Measurements from ENCODE around the gene MROH8.

The MROH8 gene

DNA sequence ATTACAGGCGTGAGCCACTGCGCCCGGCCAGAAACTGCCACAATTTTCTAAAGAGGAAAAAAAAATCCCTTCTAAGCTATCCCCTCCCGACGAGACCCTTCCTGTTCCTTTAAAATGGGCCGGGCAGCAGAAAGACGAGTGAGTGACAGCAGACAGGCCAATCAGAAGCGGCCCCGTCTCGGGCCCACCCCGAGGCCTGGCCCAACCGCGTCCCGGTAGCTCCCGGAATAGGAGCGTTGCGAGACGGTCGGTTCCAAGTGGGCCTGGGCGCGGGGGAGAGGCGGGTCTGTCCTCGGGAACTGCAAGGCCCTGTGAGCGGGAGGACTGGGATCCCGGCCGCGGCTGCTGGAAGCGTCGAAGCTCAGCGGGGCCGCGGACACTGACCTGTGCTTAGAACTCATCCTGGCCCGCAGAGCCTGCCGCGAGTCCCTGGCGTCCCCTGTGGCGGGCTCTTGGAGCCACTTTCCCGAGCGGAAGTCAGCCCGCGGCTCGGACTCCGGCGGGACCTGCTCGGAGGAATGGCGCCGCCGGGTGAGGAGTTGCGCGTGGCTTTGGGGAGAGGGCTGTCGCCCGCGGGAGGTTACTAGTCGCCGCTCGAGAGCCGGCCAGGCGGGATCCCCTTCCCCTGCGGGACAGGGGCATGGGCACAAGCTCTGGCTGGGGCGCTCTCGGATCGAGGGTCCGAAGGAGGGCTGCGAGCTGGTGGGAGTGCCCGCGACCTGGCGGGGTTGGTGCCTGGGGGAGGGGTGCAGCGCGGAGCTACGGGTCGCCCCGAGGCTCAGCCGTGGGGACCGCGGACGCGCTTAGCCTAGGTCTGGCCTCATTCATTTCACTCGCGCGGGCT is at the start of gene MROH8, which contains the start of gene RPN2:
Gene MROH8 (minus strand): TSS at position 710 of the 844 bp plus-strand sequence.
Gene RPN2 (plus strand): TSS at position 492 of the 844 bp plus-strand sequence. CDS start 27 bp downstream, at position 519.
- peak; percentile 94 for DNase-seq (ENCODE audit: low read depth)

DNA sequence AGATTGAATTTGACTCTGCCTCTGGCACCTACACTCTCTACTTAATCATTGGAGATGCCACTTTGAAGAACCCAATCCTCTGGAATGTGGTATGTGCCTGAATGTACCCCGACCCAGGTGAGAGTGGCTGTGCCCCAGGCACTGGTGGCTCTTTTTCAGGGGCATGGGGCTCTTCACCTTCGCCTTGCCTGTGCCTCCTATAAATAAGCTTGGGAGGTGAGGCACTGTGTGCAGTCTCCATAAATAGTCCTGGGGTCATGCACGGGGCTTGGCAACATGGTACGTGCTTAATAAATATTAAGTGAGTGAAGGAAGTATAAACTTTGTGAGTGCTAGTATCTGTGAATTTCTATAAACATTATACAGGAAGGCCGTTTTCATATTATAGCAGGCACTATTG is 49.3 kb upstream of the MROH8 start:
- no peak for DNase-seq (ENCODE audit: low read depth)

DNA sequence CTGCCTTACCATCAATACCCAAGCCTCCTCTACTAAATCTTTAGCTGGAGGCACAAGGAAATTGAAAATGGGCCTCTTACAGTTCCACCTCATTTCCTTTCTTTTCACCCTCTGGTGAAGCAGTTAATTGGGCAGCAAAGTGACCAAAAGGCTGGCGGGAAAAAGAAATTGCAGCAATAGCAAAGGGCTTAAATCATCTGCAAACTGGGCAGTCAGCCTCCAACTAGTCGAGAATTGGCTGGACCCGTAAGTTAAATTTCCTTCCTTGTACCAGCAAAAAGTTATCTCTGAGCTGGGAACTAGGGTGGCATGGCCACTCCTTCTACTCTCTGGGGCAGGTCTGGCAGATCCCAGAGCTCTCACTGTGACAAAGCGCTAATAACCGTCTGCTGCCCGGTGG is 48.7 kb upstream of the MROH8 start:
- DNase-seq (ENCODE audit: low read depth): no peak

DNA sequence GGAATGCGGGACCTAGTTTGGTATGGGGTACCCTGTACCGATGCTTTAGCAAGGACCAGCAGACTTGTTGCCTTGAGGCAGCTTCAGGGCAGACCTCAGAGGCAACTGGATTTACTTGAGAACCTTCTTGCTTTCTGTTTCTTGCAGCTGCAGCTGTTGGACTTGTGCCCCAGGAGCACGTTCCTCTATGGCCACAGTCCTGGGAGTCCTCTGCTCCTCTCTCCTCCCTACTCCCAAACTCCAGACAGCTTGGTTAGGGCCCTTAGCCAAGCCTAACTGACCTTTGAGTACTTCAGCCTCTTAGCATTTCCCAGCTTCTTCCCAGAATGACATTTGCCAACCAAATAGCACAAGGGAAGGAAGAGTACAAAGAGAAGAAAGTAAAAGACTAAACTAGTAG is 47.5 kb upstream of the MROH8 start:
- no peak for DNase-seq (ENCODE audit: low read depth)

DNA sequence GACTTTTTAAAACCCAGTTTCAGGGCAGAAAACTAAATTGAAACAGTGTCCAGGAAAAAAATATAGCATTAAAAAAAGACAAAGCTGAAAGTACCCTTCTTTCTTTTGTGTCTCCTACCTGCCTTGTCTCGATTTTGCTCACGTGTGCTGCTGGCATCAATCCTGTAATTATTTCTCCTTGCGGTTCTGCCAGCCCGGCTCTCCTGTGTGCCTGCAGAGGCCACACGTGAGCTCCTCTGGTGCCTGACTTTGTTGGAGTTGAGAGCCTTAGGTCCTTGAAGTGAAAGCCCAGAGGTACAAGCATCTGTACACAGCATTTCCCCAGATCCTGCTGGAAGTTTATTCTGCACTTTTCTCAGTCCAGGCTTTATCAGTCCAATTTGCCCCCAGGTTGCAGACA is 45.8 kb upstream of the MROH8 start:
- DNase-seq (ENCODE audit: low read depth): no peak

DNA sequence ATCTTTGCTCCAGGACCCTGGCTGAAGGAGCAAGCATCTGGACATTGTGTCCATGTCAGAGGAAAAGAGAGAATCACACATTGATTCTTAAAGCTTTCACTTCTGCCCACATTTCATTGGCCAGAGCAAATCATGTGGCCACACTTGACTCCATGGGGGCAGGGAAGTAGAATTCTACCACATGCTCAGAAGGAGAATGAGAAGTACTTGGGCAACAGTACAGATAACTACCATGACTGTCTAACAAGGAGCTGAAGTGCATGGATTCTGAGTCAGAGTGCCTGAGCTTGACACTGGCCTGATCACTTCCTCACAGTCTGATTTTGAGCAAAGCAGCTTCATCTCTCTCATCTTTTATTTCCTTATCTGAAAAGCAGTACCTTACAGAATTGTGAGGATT is 43.7 kb upstream of the MROH8 start:
- no peak for DNase-seq (ENCODE audit: low read depth)

DNA sequence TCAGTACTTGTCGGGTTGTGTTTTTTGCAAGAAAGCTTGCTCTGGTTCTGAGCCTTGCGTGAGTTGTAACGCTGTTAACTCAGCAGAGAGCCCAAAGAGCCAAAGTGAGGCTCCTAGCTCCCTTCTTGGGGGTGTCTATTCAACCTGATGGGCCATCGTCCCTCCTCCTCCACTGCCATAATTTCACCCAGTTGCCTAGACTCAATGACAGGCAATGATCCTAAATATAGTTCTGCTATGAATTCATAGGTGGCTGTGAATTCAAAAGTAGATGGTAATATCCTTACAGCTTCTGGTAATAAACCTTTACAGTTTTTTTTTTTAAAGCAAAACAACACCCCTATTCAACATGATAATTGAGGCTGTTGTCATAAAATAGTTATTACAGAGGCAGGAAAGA is 42.7 kb upstream of the MROH8 start:
- DNase-seq (ENCODE audit: low read depth): no peak

DNA sequence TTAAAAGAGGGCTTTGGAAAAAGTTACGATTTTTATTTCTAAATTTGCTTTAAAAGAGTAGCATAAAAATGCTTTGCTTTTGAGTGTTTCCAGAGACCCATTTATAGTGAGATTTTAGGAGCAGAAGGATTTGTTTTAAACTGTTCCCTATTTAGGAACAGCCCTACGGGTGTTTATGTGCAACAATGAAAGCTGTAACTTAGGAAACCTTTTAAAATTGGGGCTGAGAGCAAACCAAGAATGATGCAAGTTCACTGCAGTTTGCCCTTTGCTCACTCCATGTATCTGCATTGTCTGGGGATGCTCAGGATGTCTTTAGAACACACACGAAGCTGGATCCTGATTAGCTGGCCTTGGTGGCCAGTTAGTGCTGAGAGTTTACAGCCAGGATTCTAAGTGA is 41.4 kb upstream of the MROH8 start:
- DNase-seq (ENCODE audit: low read depth): no peak

DNA sequence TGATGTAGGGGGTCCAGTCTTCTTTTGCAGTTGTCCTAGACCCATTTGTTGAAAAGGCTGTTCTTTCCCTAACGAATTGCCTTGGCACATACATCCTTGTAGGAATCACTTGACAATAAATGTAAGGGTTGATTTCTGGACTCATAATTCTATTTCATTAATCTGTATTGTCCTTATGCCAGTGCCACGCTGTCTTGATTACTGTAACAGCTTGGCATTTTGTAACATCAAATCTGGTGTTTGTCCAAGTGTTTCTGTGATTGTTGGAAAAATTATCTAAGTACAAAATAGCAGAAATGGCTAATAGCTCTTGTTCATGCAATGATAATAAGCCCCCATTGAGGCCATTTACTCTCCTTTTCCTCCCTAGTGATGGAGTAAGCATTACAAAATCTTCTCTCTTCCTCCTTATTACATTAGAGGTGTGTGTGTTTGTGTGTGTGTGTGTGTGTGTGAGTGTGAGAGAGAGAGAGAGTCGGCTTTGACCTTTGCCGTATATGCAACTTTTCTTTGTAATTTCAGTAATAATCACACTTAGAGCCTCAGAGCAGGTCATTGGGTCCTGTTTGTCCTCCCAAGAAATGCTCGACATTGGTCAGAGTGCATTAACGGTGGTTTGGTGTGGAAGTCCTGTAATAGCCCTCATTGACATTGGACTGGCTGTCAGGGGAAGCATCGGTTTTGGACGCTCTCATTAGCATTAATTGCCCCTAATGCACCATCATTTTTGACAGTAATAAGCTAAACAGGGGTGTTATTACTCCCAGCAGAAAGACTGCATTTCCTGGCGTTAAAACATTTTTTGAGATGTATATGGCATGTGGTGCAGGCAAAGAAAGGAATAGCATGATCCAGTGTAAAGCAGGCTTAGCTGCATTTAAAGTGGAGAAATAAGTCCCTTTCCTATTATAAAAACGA is 40.7 kb upstream of the MROH8 start:
- DNase-seq (ENCODE audit: low read depth): no peak

DNA sequence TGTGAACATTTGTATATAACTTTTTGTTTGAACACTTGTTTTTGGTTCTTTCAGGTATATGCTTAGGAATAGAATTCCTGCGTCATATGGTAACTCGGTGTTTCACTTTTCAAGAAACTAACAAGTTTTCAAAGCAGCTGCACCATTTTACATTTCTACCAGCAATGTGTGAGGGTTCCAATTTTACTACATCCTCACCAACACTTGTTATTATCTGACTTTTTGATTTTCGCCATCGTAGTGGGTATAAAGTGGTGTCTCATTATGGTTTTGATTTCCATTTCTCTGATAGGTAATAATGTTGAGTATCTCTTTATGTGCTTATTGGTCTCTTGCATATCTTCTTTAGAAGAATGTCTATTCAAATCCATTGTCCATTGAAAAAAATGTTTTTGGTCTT is 39.6 kb upstream of the MROH8 start:
- DNase-seq (ENCODE audit: low read depth): no peak

DNA sequence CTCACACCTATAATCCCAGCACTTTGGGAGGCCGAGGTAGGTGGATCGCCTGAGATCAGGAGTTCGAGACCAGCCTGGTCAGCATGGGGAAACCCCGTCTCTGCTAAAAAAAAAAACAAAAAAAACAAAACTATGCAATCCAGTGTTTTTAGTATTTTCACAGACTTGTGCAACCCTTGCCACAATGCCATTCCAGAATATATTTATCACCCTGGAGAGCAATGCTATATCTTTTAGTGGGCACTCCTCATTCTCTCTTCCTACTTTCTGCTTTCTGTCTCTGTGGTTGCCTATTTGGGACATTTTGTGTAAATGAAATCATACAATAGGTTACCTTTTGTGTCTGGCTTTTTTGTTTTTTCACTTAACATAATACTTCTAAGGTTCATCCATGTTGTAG is 39.1 kb upstream of the MROH8 start:
- no peak for DNase-seq (ENCODE audit: low read depth)

DNA sequence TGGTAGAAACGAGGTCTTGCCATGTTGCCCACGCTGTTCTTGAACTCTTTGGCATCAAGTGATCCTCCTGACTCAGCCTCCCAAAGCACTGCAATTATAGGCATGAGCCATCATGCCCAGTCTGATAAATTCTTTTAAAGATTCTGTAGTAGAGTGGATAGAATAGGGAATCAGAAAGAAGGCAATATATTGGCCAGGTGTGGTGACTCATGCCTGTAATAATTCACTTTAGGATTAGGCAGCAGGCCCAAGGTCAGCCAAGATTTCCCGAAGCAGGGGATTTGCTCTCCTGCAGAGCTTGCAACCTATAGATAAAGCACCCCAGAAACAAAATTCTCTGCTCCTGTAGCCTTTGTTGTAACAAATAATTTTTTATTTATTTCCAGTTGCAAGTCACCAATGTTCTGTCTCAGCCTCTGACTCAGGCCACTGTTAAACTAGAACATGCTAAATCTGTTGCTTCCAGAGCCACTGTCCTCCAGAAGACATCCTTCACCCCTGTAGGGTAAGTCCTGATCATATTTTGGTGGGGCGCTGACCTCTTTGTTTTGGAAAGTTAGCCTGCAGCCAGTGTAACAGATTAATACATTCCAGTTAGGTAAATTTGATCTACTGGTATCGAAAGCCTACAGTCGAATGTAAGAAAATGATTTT is 30.4 kb upstream of the MROH8 start:
- no peak for DNase-seq (ENCODE audit: low read depth)

DNA sequence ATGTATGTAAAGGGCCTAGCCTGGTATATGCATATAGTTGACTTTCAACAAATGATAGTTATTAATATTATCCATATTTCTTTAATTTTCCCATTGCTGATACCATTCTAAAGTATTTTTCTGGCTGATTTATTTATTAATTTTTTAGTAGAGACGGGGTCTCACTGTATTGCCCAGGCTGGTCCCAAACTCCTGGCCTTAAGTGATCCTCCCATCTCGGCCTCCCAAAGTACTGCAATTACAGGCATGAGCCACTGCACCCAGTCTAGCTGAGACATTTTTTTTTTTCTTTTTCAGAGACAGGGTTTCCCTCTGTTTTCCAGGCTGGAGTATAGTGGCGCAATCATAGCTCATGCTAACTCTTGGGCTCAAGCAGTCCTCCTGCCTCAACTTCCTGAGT is 29.8 kb upstream of the MROH8 start:
- no peak for DNase-seq (ENCODE audit: low read depth)

DNA sequence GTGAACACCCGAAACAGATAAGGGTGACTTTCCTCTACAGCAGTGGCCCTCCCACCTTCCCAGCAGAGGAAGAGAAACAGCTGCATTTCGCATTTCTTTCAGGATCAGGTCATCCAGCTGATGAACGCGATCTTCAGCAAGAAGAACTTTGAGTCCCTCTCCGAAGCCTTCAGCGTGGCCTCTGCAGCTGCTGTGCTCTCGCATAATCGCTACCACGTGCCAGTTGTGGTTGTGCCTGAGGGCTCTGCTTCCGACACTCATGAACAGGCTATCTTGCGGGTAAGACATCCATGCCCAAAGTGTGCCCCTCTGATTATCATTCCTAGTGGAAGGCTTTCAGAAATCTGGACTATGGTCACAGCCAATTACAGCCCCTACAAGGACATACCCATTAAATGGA is 27.8 kb upstream of the MROH8 start:
- no peak for DNase-seq (ENCODE audit: low read depth)

DNA sequence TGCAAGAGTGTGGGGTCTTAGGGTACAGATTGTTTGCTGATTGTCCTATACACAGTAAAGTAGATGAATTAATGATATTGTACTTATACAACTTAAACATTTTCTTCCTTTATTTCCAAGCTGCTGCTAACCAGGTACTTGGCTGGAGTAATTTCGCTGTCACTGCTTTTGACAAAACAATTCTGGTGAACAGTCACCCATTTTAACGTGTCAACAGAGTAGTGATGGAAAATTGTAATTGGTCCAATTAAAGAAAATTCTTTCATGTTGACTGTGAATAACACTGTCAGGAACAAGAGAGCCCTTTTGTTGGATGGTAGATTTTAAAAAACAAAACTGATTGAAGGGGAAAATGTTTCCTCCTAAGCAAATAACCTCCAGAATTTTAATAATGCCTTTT is 26.4 kb upstream of the MROH8 start:
- no peak for DNase-seq (ENCODE audit: low read depth)

DNA sequence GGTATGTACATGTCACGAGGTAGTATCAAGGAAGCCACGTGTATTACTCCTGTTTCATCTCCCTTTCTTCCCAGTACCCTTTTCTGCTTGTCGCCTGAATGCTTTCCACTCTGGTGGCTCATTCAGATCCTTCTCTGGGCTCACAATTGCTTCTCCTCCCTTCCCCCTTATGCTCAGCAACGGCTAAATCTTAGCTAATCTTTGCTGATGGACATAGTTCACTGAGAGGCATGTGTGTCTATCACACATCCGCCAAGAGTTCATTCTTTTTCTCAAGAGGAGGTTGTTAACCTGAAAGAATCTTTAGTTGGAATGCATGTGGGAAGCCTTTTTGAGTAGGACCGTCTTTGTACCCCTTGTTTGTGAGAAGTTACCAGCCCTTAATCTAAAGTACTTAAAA is 25.8 kb upstream of the MROH8 start:
- no peak for DNase-seq (ENCODE audit: low read depth)

DNA sequence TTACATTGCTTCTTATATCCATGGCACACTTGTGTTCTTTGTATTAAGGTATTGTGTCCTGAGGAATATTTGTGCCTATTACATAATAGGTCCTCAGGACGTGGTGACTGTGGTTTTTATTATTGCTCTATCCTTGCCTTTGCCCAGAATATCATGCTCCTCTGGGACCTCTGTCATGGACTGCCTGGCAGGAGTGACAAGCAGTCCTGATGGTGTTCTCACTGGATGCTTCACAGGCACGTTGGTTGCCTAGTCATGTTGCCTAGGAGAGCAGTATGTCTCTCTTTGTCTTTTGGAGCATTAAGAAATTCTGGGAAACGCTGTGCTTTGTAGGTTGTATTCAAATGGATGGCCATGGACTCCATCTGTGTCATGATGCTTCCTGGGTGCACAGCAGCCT is 24.7 kb upstream of the MROH8 start:
- no peak for DNase-seq (ENCODE audit: low read depth)

DNA sequence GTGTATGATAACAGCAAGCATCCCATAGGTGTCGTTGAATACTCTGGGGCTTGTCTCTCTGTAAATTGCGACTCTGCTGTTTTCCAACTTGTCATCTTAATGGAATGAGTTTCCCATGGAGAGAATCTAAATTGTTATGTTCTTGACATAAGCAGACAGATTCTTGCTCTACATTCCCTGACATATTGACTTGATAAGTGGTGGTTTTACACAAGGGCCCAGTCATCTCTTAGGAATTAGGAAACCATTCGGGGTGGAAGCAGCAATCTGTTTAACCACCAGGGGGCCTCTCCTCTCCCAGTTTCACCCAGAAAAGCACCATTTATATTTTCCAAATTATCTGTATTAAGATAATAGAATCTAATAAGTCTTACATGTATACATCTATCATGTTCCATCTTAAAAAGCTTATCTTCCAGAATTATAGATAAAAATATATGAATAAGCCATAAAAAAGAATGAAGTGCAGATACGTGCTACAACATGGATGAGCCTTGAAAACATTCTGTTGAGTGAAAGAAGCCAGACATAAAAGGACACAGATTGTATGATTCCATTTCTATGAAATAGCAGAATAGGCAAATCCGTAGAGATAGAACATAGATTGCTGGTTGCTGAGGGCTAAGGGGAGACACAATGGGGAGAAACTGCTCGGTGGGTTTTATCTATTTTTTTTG is 23.1 kb upstream of the MROH8 start:
- DNase-seq (ENCODE audit: low read depth): peak; percentile 77

DNA sequence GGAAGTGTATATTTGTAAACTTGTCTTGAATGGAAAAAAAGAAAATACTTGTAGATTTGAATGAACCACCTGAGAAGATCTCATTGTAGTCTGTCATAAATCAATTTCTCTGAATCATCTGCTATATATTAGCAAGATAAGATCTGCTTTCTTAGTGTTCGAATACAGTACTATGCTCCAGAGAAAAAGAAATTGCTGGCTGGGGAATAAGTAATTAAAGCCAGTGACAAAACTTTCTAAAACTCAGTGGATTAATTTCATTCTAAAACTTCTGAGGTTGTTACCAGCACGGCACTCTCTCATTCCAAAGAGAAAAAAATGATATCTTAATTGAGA is 22.4 kb upstream of the MROH8 start:
- no peak for DNase-seq (ENCODE audit: low read depth)

DNA sequence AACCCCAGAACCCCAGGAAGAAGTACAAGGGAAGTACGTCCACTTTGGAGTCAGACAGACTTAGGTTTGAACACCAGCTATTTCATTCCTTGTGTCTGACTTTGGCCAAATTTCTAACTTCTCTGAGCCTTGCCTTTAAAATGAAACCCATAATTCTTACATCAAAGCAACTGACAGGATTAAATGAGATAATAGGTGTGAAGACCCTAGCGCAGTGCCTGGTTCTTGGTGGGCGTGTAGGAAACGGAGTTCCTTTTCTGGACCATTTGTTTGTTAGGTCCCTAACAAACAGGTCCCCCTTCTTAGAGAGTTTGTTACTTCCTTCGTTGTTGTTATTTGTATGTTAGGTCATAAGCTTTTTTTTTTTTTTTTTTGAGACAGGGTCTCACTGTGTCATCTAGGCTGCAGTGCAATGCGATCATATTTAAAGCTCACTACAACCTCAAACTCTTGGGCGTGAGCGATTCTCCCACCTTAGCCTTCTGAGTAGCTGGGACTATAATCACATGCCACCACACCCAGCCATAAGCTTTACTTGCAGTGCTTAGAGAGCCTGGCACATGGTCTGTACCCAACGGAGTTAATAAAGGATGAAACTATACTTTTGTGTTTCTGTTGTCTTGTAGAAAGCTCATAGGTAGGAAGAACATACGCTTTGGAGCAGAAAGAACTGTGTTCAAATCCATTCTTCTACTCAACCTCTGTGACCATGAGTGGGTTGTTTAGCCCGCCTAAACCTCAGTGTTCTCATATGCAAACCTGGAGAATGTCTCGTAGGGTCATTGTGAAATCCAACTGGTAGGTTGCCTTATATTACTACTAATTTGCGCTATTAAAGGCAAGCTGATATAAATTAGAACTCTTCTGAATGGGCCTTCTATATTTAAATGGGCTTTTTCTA is 21.8 kb upstream of the MROH8 start:
- no peak for DNase-seq (ENCODE audit: low read depth)

DNA sequence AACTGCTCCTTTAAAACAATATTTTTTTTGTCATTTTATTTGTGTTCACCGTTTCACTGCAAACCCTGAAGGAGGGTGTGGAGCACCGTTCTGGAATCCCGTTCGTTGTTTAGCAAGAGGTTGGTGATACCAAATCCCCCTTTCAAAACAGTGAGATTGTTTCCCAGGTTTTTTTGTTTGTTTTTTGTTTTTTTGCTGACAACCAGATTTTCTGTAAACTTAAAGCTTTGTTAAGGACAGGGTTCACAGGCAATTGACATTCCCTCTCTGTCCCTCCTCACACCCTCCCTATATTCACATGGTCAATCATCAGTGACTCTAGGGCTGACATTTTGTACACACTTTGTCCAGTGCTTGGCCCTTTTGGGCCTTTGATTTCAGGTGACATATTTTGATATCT is 21.0 kb upstream of the MROH8 start:
- no peak for DNase-seq (ENCODE audit: low read depth)
